ENCODE results near the gene CGNL1.

Gene CGNL1

DNA sequence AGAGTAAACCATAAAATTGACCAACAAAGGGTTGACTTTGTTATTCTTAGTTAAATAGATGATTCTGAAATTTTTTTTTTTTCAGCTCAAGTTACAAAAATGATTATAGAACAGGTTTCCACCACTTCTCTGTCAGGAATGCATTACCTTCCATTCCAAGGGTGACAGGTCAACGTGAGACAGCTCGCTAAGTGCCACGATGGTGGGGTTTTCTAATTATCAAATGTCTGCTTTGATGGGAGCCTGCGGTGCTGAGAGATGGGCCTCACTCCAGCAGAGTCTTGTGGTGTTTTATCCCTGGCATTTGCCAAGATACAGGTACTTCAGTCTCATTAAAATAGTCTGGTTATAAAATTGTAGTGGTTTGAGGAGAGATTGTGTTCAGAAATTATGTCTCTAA lies 80.3 kb downstream of the CGNL1 start:
- no peaks in the 10 kb centered on the region for H3K4me1 ChIP-seq (ENCODE audit: insufficient read depth, low read length, poor library complexity, severe bottlenecking)
- no peaks in the 10 kb centered on the region for H3K9me2 ChIP-seq (replicated peaks; ENCODE audit: low read depth, low read length)
- H3K4me3 ChIP-seq (ENCODE audit: low read length, poor library complexity, severe bottlenecking) = no peak overlapping the region
- H3K4me2 ChIP-seq (ENCODE audit: low read depth, low read length, poor library complexity, severe bottlenecking) = no peak overlapping the region
- H3K9ac ChIP-seq (ENCODE audit: low read depth, low read length, poor library complexity, severe bottlenecking) = no peak overlapping the region
- H3K27me3 ChIP-seq (ENCODE audit: insufficient read depth, low read length, poor library complexity, severe bottlenecking) = no peaks in the 10 kb centered on the region
- H3K9me3 ChIP-seq (ENCODE audit: insufficient read depth, low read depth, low read length) = no peaks in the 10 kb centered on the region
- no peaks in the 10 kb centered on the region for H3K36me3 ChIP-seq (ENCODE audit: insufficient read depth, low read length)
- TF ChIP-seq EZH2phosphoT487 (IDR thresholded peaks at IDR 0.05; ENCODE audit: borderline replicate concordance) = no peak
- TF ChIP-seq, protein P1, sequence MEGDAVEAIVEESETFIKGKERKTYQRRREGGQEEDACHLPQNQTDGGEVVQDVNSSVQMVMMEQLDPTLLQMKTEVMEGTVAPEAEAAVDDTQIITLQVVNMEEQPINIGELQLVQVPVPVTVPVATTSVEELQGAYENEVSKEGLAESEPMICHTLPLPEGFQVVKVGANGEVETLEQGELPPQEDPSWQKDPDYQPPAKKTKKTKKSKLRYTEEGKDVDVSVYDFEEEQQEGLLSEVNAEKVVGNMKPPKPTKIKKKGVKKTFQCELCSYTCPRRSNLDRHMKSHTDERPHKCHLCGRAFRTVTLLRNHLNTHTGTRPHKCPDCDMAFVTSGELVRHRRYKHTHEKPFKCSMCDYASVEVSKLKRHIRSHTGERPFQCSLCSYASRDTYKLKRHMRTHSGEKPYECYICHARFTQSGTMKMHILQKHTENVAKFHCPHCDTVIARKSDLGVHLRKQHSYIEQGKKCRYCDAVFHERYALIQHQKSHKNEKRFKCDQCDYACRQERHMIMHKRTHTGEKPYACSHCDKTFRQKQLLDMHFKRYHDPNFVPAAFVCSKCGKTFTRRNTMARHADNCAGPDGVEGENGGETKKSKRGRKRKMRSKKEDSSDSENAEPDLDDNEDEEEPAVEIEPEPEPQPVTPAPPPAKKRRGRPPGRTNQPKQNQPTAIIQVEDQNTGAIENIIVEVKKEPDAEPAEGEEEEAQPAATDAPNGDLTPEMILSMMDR (conservative IDR thresholded peaks at IDR 0.05; ENCODE audit: low read length) = no peak
- no peaks in the 10 kb centered on the region for H3F3A ChIP-seq (ENCODE audit: low read depth)
- H2AFZ ChIP-seq (ENCODE audit: low read length) = no peak overlapping the region
- no peaks in the 10 kb centered on the region for H4K20me1 ChIP-seq (ENCODE audit: insufficient read depth, low read length, poor library complexity, severe bottlenecking)
- no peaks in the 10 kb centered on the region for H3K79me2 ChIP-seq (ENCODE audit: insufficient read depth, low read length)

DNA sequence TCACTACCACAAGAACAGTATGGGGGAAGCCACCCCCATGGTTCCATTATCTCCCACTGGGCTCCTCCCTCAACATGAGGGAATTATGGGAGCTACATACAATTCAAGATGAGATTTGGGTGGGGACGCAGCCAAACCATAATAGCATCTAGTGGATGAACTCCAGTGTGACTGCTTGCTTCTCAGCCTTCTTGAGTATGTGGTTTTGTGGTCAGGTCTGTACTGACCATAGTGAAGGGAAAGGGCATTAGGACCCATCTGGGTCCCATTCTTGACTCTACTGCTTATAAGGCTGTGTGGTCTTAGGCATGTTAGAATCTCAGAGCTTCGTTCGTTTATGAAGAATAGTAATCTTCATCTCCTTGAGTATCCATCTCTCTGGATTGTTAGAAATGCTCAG lies 81.4 kb downstream of the CGNL1 start:
- Histone ChIP-seq H3K4me3 (ENCODE audit: low read length, poor library complexity, severe bottlenecking) (no peak overlapping the region), H3K27me3 (ENCODE audit: insufficient read depth, low read length, poor library complexity, severe bottlenecking) (no peaks in the 10 kb centered on the region), H3F3A (ENCODE audit: low read depth) (no peaks in the 10 kb centered on the region), H3K79me2 (ENCODE audit: insufficient read depth, low read length) (no peaks in the 10 kb centered on the region), H3K9me3 (ENCODE audit: insufficient read depth, low read depth, low read length) (no peaks in the 10 kb centered on the region), H4K20me1 (ENCODE audit: insufficient read depth, low read length, poor library complexity, severe bottlenecking) (no peaks in the 10 kb centered on the region), H2AFZ (ENCODE audit: low read length) (no peak overlapping the region), H3K4me1 (ENCODE audit: insufficient read depth, low read length, poor library complexity, severe bottlenecking) (no peaks in the 10 kb centered on the region), H3K9me2 (replicated peaks; ENCODE audit: low read depth, low read length) (no peaks in the 10 kb centered on the region), H3K9ac (ENCODE audit: low read depth, low read length, poor library complexity, severe bottlenecking) (no peak overlapping the region), H3K4me2 (ENCODE audit: low read depth, low read length, poor library complexity, severe bottlenecking) (no peak overlapping the region), H3K36me3 (ENCODE audit: insufficient read depth, low read length) (no peaks in the 10 kb centered on the region)
- TF ChIP-seq EZH2phosphoT487 (IDR thresholded peaks at IDR 0.05; ENCODE audit: borderline replicate concordance) = no peak
- TF ChIP-seq, protein P1 (conservative IDR thresholded peaks at IDR 0.05; ENCODE audit: low read length) = no peak

DNA sequence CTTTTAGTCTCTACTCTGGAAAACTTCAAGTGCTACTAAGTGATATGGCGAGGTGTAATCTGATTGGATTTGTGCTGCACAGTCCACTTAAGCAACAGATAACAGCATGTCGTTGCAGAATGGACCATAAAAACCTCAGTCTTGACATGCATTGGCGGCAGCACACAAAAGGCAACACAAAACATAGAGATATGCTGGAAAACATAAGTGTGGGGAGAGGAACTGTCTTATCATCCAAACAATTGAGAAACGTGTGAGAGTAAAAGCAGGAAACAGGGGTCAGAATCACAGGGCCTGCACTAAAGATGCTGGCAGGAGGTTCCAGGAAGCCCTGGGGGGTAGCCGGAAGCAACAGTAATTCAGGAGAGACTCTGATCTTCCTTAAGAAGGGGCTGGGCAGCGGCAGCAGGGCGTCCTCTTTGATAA lies 82.1 kb downstream of the CGNL1 start:
- Histone ChIP-seq H3K4me1 (ENCODE audit: insufficient read depth, low read length, poor library complexity, severe bottlenecking) (no peaks in the 10 kb centered on the region), H3F3A (ENCODE audit: low read depth) (no peaks in the 10 kb centered on the region), H3K79me2 (ENCODE audit: insufficient read depth, low read length) (no peaks in the 10 kb centered on the region), H4K20me1 (ENCODE audit: insufficient read depth, low read length, poor library complexity, severe bottlenecking) (no peaks in the 10 kb centered on the region), H3K36me3 (ENCODE audit: insufficient read depth, low read length) (no peaks in the 10 kb centered on the region), H3K27me3 (ENCODE audit: insufficient read depth, low read length, poor library complexity, severe bottlenecking) (no peaks in the 10 kb centered on the region), H3K9ac (ENCODE audit: low read depth, low read length, poor library complexity, severe bottlenecking) (no peak overlapping the region), H3K4me2 (ENCODE audit: low read depth, low read length, poor library complexity, severe bottlenecking) (no peak overlapping the region), H3K9me2 (replicated peaks; ENCODE audit: low read depth, low read length) (no peaks in the 10 kb centered on the region), H2AFZ (ENCODE audit: low read length) (no peak overlapping the region), H3K4me3 (ENCODE audit: low read length, poor library complexity, severe bottlenecking) (no peak overlapping the region), H3K9me3 (ENCODE audit: insufficient read depth, low read depth, low read length) (no peaks in the 10 kb centered on the region)
- TF ChIP-seq EZH2phosphoT487 (IDR thresholded peaks at IDR 0.05; ENCODE audit: borderline replicate concordance) = no peak
- TF ChIP-seq, protein P1 (conservative IDR thresholded peaks at IDR 0.05; ENCODE audit: low read length) = no peak

All from Loucy (cell line).